Fibroblast of pulmonary artery (primary cell): Measurements from ENCODE around the gene HES1.
A peak's percentile ranks its signal among the peaks of the same experiment; 100 is the strongest.

Experiments
- DNase-seq: peaks from one replicate; pipeline ENCODE4 v3.0.0-alpha.2; 2010; ENCODE audit warnings: low read depth
- H3K4me3 ChIP-seq: replicated peaks from 2 replicates; pipeline ENCODE4 v1.5.1; 2011; ENCODE audit warnings: low read depth, mild to moderate bottlenecking, control low read depth, low read length, moderate library complexity
- CTCF ChIP-seq: IDR thresholded peaks from 2 replicates; pipeline ENCODE4 v1.5.1; 2011; ENCODE audit warnings: mild to moderate bottlenecking, control low read depth, low read length, inconsistent platforms; ENCODE audit errors: missing control alignments

The HES1 gene

GRCh38 chr3:194134231-194134756, 1.7 kb upstream of the HES1 start:
- peak overlapping the region; percentile 57 for H3K4me3 ChIP-seq
- DNase-seq, result no peak
- TF ChIP-seq CTCF, result no peak

GRCh38 chr3:194134757-194135515, 1.0 kb upstream of the HES1 start:
- H3K4me3 ChIP-seq, result peak overlapping the region; percentile 57
- TF ChIP-seq CTCF, result no peak
- peak; percentile 98 for DNase-seq

- no peak for DNase-seq
- H3K4me3 ChIP-seq, result peak overlapping the region; percentile 57
- TF ChIP-seq CTCF, result no peak
Observed at GRCh38 chr3:194135516-194135805, 487 bp upstream of the HES1 start.

- no peak for TF ChIP-seq CTCF
- peak overlapping the region; percentile 86 for H3K4me3 ChIP-seq
- no peak for DNase-seq
Observed at GRCh38 chr3:194136519-194137007, 615 bp downstream of the HES1 start.

- no peak for TF ChIP-seq CTCF
- H3K4me3 ChIP-seq, result peak overlapping the region; percentile 86
- peak; percentile 91 for DNase-seq
Observed at GRCh38 chr3:194137008-194137505, 1.1 kb downstream of the HES1 start.

GRCh38 chr3:194137506-194138474, 1.8 kb downstream of the HES1 start:
- H3K4me3 ChIP-seq, result peak overlapping the region; percentile 86
- peak; percentile 18 for TF ChIP-seq CTCF
- DNase-seq, result peak; percentile 78
